GM18519 (cell line): ENCODE results near the gene KLF1.
"Not testable (repeated sequence)": the region's sequence is repeated elsewhere in the genome, so short reads cannot be mapped to it uniquely, and the experiment has no call there.

Experiments used
- ATAC-seq: cut with Tn5 transposase; IDR thresholded peaks from one replicate; pipeline ENCODE4 v1.9.1; 2021; ENCODE audit warnings: mild to moderate bottlenecking, moderate library complexity; ENCODE audit not compliant: unreplicated experiment, low FRiP score

KLF1 gene

DNA sequence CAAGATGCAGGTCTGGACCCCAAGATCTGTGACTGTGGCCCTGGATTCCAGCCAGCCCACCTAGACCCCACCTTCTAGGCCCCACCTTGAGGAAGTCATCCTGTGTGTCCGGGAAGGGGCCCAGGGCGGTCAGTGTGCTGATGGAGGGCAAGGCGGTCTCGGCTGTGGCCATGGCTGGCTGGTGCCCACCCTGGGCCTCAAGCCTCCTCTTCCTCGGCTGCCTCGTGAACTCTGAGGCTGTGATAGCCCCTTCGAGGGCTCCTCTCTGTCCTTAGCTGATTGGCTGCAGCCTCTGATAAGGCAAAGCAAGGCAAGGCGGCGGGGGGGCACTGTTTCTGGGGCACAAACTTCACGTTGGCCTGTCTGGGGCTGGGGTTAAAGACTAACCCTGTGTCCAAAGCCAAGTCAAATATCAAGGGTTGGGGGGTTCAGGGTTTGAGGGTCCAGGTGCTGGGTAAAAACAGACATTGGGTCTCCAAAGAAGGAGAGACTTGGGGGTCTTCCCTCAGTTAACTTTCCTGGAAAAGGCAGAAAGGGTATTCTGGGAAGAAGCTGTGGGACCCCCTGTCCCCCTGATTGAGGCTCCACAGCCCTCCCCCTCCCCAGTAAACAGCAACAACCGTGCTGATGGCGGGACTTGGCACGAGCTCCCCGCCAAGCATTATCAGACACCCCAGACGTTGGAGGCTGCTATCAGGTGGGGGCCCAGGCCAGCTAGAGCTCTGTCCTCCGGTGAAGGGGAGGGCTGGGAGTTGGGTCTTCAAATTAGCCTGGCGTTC lies at the start of gene KLF1:
TSS of gene KLF1 (minus strand) at position 233 of the 779 bp plus-strand sequence. CDS start at position 172, 61 bp downstream.
- ATAC-seq: no peak

DNA sequence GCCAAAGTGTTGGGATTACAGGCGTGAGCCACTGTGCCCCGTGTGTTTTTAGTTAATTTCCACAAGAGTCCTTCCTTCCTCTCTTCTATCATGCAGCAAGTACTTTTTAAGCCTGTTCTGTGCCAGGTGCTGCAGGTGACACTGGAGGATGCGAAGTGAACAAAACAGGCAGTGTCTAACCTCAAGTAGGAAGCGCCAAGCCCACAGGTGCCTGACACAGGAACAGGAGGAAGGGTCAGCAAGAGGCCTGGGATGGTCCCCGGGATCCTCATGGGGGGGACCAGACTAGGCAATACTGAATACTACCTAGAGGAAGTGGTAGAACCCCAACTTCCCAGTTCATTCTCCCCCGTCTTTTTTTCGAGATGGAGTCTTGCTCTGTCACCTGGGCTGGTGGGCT lies 49.6 kb upstream of the KLF1 start:
- ATAC-seq: no peak

DNA sequence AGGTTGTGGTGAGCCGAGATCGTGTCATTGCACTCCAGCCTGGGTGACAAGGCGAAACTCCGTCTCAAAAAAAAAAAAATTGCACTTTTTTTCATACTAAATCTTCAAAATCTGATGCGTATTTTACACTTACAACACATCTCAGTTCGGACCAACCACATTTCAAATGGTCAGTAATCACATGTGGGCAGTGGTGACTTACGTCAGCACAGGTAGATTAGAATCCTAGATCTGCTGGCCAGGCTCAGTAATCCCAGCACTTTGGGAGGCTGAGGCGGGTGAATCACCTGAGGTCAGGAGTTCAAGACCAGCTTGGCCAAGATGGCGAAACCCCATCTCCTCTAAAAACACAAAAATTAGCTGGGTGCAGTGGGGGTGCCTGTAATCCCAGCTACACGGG lies 48.1 kb upstream of the KLF1 start:
- ATAC-seq: no peak

DNA sequence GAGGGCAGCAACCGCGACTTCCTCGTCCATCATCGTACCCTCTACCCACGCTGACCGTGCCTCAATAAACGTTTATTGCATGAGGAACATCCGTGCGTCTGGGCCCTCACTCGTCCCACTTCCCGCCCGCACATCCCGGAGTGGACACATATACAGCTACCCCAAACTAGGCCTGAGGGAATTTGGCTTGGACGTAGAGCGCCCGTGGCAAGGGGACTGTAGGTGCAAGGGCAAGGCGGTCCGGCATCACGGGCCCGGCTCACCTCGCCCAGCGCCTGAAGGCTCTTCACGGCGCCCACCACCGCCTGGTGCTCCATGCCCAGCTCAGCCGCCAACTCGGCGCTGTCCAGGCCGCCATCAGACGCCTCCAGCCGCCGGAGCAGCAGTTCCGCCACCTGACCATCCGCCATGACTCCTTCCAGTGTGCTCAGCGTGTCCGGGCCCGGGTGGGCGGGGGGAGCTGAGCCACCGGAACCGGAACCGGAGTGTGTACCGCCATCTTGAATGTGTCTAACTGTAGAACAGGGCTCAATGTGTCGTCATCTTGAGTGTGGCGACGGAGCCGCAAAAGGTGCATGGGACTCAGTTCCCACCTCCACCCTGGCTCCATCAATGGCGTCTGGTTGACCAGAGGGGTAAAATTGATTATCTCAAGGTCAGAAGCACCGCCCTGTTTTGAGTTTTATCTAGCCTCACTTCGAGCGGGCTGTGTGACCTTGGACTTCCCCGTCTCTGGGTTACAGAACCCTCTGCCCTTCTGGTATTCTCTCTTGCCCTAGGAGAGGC lies 46.5 kb upstream of the KLF1 start, which contains the start of gene FARSA:
TSS of gene FARSA (minus strand) at position 425 of the 786 bp plus-strand sequence. CDS start at position 410, 15 bp downstream.
- no peak for ATAC-seq

DNA sequence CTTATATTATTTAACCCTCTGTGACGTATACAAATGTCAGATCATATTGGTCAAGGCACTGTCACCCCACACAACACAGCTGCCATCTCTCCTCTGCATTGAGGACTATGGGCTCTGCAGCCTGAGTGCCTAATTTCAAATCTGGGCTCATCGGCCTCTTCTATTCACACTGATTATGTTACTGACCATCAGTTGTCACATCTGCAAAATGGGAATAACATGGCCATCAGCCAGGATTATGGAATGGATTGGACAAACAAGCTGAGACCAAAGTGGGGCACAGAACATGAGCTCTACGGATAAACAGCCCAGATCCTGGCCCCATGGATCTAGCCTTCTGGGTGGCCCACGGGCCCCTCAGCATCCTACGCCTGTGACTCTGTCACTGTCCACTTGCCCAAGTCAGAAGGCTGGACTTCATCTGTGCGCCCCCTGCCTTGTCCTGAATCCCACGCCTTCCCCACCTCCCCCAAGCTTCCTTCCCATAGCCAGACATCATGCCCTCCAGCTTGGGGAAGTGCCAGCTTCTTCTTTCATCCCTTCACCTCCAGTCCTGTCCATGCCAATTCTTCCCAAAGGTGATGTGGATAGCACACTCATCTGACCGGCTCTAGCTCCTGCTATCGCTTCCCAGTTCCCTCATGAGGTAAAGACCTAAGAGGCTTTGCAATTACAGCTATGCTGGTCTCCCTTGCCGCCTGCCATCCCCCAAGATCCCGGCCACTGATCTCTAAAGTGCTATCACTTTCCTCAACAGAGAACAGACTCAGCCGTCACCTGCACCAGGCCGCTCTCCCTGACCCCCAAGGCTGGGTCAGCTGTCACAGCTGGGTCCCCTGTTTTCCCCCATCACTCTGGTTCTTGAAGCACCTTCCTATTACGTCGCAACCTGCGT lies 45.6 kb upstream of the KLF1 start:
- ATAC-seq: no peak

DNA sequence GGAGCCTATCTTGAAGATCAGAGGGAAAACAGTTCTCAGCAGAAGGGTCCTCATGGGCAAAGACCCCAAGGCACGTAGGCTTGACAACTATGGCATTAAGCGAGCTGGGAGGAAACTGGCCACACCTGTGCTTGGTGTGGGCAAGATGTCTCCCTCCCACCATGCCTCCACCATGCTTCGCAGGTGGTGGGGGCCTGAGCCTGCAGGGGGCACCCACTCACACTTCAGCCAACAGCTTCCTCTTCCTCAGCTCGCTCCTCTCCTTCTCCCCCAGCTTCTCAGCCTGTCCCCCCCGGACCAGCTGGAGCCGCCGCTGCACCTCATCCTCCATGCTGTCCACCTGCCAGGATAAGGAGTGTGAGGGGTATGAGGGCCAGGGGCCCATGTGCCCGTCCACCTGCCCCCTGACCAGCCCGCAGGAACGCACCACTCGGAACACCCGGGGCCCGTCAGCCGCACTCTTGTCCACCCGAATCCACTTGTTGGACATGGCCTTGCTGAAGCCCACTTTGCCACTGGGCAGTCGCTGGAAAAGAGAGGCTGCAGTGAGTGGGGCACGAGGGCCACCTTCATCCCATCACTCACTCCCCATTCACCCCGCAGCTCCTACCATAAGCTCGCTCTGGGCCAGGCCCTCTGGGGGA lies 43.1 kb upstream of the KLF1 start:
- no peak for ATAC-seq

DNA sequence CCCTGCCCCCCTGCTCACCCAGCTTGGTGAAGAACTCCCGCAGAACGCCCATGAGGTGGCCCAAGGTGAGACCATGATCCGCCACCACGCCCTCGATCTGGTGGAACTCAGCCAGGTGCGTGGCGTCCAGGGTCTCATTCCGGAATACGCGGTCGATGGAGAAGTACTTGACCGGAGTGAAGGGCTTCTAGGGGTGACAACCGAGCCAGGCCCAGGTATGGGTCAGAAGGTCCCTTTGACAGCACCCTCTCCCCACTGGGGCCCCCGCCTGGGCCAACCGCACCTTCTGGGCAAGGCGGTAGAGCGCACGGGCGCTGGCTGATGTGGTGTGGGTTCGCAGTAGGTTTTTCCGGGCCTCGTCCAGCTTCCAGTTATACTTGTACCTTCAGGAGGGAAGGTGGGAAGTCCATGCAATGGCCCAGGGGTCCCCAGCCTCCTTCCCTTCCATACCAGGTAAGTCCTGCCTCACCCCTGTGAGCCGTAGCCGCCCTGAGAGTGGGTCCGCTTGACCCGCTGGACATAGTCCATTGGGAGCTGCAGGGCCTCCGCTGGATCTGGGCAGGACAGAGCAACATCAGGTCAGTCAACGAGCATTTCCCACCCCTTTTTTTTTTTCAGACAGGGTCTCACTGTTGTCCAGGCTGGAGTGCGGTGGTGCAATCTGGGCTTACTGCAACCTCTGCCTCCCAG lies 37.8 kb upstream of the KLF1 start:
- no peak for ATAC-seq

DNA sequence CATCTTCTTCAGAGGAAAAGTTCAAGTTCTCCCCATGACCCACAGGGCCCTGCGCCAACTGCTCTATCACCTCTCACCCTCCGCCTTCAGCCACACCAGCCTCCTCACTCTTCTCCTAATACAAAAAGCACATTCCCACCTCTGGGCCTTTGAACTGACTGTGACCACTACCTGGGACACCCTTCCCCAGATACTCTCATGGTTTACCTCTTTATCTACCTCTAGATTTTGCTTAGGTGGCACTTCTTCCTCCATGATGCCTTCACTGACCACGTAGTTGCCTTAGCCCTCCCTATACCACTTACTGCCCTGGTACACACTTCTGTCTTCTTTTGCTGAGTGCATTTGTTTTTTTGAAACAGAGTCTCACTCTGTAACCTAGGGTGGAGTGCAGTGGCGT lies 36.0 kb upstream of the KLF1 start:
- no peak for ATAC-seq

DNA sequence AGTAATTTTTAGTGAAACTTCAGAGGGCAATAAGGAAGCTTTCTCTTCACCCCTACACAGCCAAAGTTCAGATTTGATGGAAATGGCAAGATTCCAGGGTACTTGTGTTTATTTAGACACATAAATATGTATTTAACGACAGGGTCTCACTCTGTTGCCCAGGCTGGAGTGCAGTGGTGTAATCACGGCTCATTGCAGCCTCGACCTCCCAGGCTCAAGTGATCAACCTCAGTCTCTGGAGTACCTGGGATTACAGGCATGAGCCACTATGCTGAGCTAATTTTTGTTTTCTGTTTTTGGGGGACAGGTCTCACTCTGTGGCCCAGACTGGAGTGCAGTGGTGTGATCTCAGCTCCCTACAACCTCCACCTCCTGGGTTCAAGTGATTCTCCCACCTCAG lies 34.0 kb upstream of the KLF1 start:
- ATAC-seq: no peak

DNA sequence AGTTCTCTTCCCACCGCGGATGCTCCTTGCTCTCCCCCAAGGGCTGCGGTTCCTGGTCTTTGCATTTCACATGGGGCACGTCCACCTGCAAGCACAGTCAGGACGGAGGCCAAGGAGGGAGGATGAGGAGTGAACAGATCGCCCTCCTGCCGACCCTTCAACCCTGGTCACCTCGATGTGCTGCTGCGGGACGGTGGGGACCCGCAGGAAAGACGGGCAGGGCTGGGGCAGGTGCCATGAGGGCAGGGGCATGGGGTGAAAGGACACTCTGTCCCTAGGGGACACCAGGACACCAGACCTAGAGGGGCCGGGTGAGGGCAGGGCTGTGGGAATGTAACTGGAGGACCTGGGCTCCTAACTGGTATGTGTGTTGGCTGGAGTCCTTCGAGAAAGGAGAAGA lies 31.3 kb upstream of the KLF1 start:
- ATAC-seq: no peak

DNA sequence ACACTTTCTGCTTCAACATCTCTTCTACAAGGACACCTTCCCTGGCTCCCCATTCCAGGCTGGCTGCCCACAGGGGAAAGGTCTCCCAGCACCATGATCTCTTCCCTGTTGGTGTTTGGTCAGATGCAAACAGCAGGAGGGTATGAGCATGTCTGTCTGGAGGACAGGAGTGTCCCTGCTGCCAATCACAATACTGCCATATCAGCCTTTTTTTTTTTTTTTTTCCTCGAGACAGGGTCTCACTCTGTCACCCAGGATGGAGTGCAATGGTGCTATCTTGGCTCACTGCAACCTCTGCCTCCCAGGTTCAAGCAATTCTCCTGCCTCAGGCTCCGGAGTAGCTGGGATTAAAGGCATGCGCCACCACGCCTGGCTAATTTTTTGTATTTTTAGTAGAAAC lies 28.9 kb upstream of the KLF1 start:
- not testable (repeated sequence) for ATAC-seq

DNA sequence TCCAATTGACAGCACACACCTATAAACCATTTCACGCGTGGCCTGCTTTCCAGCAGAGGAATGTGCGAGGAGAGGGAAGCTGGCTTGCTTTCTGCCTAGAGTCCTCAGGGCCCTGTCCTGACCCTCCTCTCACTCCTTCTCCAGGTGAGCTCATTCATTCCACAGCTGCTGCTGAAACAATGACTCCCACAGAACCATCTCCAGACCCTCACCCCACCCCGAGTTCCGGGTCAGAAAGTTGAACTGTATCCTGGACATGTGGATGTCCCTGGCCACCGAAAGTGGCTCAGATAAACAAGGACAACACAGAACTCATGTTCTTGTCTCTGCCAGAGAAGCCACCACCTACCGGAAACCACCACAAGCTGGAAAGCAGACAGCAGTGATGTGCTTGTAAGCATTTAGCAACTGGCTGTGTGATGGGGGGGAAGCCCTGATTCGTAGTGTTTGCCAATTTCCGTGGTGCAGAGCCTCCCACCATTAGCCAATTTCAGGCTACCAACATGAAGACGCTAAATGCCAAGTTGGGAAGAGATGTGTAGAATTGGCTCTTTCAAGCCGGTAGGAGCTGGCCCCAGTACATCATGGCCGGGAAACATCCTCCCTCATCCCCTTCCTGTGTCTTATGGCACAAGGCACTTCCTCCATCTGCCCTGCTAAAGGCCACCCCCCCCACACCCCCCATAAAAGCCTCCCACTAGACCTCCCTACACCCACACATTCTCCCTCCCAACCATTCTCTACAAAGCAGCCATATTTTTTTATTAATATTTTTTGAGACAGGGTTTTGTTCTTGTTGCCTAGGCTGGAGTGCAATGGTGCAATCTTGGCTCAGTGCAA lies 27.1 kb upstream of the KLF1 start:
- ATAC-seq: no peak

DNA sequence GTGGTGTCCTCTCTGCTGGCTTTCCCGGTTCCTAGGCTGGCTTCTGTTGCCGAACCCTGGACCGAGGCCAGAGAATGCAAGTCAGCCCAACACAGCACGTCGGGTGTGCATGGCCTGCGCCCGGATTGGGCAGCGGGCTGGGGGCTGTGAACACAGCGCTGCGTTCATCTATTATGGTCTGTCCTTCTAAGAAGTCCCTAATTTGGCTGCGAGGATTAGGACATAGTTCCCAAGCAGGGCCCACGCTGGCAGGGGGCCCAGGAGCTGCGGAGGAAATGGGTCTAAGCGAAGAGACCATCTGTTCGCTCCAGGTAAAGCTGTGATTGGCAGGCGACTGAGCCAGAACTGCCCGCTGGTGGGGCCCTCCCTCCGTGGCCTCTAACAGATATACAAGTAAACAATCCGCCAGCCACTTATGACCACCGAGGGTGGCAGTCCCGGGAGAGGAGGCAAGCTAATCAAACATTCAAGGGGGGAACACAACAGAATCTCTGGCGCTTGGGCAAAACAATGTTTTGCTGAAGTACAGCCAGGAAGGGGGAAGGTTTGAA lies 26.1 kb upstream of the KLF1 start:
- no peak for ATAC-seq

DNA sequence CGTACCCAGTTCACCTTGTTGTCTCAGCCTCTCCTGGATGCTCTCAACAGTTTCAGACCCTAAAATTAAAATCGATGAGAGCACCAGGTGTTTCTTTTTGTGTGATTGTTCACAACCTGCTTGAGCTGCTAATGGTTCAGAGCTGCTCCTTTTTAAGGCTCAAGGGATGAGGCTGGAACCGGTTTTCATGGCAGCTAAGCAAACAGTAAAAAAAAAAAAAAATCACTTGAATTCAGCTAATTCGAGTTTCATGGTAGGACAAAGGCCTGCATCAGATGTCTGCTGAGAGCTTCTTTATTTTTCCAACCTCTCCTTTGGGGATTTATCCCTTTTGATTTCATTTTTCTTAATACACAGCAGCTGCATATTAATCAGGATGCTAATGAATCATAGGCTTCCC lies 25.6 kb upstream of the KLF1 start:
- no peak for ATAC-seq

DNA sequence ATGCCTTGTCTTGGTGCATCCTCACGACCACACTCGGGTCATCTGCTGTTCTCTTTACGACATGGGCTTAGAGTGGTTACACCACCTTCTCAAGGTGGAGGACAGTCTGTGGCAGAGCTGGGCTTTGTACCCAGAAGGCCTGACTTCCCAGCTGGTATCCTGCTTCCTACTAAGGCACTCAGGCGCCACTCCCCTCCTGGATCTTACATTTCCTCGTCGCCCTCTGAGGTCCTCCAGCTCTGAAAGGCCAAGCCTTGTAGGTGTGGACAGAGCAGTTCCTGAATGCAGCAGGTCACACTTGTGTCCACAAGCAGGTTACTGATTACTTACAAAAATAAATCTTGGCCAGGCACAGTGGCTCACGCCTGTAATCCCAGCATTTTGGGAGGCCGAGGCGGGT lies 20.2 kb upstream of the KLF1 start:
- no peak for ATAC-seq

DNA sequence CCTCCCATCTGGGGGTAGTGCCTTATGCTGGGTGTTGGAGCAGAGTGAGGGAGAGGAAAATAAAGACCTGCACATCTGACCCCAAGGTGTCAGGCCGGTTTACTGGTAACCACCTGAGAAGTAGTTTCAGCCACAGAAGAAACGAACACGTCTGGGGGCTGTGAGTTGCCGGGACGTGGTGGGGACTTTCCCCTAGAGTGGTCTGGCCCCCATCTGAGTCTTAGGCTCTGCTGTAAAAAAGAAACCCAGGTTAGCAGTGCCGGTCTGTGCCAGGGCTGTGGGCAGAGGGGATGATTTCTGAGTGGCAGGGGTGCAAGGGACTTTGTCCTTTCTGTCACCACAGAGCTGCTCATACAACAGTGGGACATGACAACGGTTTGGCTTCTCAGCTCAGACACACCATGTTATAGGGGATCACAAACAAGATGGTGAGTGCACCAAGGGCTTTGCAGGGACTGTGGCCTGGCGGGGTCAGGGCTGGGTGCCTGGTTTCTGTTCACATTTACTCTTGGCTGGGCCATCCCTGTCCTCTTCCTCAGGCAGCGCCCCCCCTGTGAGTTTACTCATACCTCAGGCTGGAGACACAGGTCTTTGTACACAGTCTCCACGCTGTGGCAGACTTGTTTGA lies 13.0 kb upstream of the KLF1 start:
- ATAC-seq: no peak

DNA sequence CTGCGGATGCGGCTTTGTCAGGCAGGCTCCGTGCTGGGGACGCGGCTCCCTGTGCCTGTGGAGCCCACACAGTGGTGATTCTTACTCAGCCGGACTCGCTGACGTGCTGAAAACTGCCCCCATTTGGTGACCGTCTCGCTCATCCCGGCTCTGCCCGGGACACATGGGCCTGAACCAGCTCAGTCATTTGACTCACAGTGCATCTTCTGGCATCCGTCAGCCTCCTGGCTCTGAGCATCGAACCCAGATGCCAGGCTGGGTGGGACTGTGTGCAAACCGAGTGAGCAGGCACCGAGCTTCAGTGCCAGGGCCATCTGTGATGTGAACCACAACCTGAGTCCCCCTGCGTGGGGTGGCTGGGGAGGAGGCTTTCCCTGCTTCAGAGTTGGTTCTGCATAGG lies 9.5 kb upstream of the KLF1 start:
- ATAC-seq: no peak

DNA sequence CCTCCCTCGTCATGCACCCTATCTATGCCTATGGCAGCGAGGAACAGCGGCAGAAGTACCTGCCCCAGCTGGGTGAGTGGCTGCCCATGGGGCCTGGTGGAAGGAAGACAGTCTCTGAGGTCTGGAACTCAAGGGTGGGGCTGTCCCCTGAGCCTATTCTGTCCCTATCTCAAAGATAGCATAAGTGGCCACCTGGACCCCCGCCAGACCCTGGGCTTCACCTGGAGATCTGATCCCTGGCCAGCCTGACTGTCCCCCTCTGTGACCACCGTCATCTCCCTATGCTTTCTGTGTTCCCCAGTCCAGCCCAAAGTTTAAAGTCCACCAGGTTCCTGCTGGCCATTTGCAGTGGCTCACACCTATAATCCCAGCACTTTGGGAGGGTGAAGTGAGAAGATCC lies 6.6 kb upstream of the KLF1 start:
- no peak for ATAC-seq
